HTR-8/SVneo (cell line): ENCODE measurements around the gene ADRA1B.

Experiments used
- DNase-seq: peaks from one replicate; pipeline ENCODE4 v3.0.0; 2011; ENCODE audit warnings: low spot score, mixed read lengths; ENCODE audit not compliant: insufficient read length
- FAIRE-seq: peaks from 2 replicates; lab custom pipeline; 2011; peaks lifted over from hg19 to GRCh38; lab: Jason Lieb, UNC

Gene ADRA1B

GRCh38 chr5:159899067-159900049 is 16.9 kb upstream of the ADRA1B start:
- DNase-seq (peak; percentile 69), FAIRE-seq (peak; percentile 42)

GRCh38 chr5:159901308-159901707 is 15.0 kb upstream of the ADRA1B start:
- DNase-seq (no peak), FAIRE-seq (no peak)

- no peak for DNase-seq
- no peak for FAIRE-seq
These were observed 14.5 kb upstream of the ADRA1B start for GRCh38 chr5:159901772-159902171.

- peak; percentile 93 for FAIRE-seq
- peak; percentile 69 for DNase-seq
These were observed 13.7 kb upstream of the ADRA1B start for GRCh38 chr5:159902444-159903121.

GRCh38 chr5:159903131-159903530 is 13.2 kb upstream of the ADRA1B start:
- DNase-seq (no peak), FAIRE-seq (no peak)

- FAIRE-seq (no peak), DNase-seq (no peak)
These were observed 11.4 kb upstream of the ADRA1B start for GRCh38 chr5:159904874-159905273.

- FAIRE-seq (no peak), DNase-seq (peak; percentile 19)
These were observed 10.8 kb upstream of the ADRA1B start for GRCh38 chr5:159905496-159905895.

GRCh38 chr5:159906463-159906862 is 9.8 kb upstream of the ADRA1B start:
- FAIRE-seq = no peak
- no peak for DNase-seq

- DNase-seq (no peak), FAIRE-seq (no peak)
These were observed 9.3 kb upstream of the ADRA1B start for GRCh38 chr5:159906943-159907342.

GRCh38 chr5:159907689-159908590 is 8.3 kb upstream of the ADRA1B start:
- DNase-seq = no peak
- FAIRE-seq = no peak

GRCh38 chr5:159908591-159908940 is 7.7 kb upstream of the ADRA1B start:
- DNase-seq (no peak), FAIRE-seq (no peak)

GRCh38 chr5:159909126-159909525 is 7.2 kb upstream of the ADRA1B start:
- DNase-seq = no peak
- FAIRE-seq = no peak

GRCh38 chr5:159910207-159910842 is 6.0 kb upstream of the ADRA1B start:
- FAIRE-seq = no peak
- no peak for DNase-seq

GRCh38 chr5:159910843-159911229 is 5.4 kb upstream of the ADRA1B start:
- FAIRE-seq (no peak), DNase-seq (no peak)

- no peak for FAIRE-seq
- DNase-seq = no peak
These were observed 4.9 kb upstream of the ADRA1B start for GRCh38 chr5:159911349-159911748.

- FAIRE-seq (peak; percentile 74), DNase-seq (no peak)
These were observed 4.1 kb upstream of the ADRA1B start for GRCh38 chr5:159912033-159912800.

GRCh38 chr5:159913048-159913447 is 3.2 kb upstream of the ADRA1B start:
- peak; percentile 28 for FAIRE-seq
- DNase-seq = peak; percentile 64

GRCh38 chr5:159913501-159913900 is 2.8 kb upstream of the ADRA1B start:
- DNase-seq (no peak), FAIRE-seq (no peak)
